ENCODE results near the gene ANAPC15. TPM values are rescaled to one million over a fixed set of nuclear protein-coding genes. Genes with fewer than 3 reads are reported as not detected.

The ANAPC15 gene
- total and polyA plus RNA-seq, 2 of the 13 experiments (the other 11 are each of a cell fraction or from before 2014, with no cell fraction given), result 18.8 to 25.7 TPM

- TF ChIP-seq KDM3A (CRISPR knock-in tag; IDR thresholded peaks at IDR 0.05; ENCODE audit: low read depth) (peak; percentile 74; the same call in 1 of the 2 replicates), AGO1 (IDR thresholded peaks at IDR 0.05; ENCODE audit: low read depth, low read length, poor library complexity, severe bottlenecking) (no peak), SIN3B (IDR thresholded peaks at IDR 0.05; ENCODE audit: low read length) (peak; percentile 64), ZKSCAN8 (CRISPR knock-in tag; IDR thresholded peaks at IDR 0.05; ENCODE audit: borderline replicate concordance) (no peak), ZBTB7B (CRISPR knock-in tag; IDR thresholded peaks at IDR 0.05) (no peak), CEBPG (CRISPR knock-in tag; IDR thresholded peaks at IDR 0.05) (peak; percentile 41; the same call in 1 of the 2 replicates), ZKSCAN5 (CRISPR knock-in tag; IDR thresholded peaks at IDR 0.05) (no peak), NFKBIZ (CRISPR knock-in tag; IDR thresholded peaks at IDR 0.05) (no peak), ZSCAN9 (CRISPR knock-in tag; IDR thresholded peaks at IDR 0.05; ENCODE audit: borderline replicate concordance) (no peak), RFXAP (CRISPR knock-in tag; IDR thresholded peaks at IDR 0.05; ENCODE audit: borderline replicate concordance) (peak; percentile 99), ZNF546 (CRISPR knock-in tag; conservative IDR thresholded peaks at IDR 0.05) (no peak; the same call in 1 of the 2 replicates), PHF20 (CRISPR knock-in tag; IDR thresholded peaks at IDR 0.05) (peak; percentile 77), POLR2AphosphoS5 (IDR thresholded peaks at IDR 0.05; ENCODE audit: low read depth, low read length) (peak; percentile 68), ZFP36L1 (CRISPR knock-in tag; IDR thresholded peaks at IDR 0.05) (no peak), NPAS2 (CRISPR knock-in tag; IDR thresholded peaks at IDR 0.05; ENCODE audit: borderline replicate concordance) (no peak), KDM6A (CRISPR knock-in tag; IDR thresholded peaks at IDR 0.05; ENCODE audit: low read depth) (no peak)
- TF ChIP-seq, protein P1, sequence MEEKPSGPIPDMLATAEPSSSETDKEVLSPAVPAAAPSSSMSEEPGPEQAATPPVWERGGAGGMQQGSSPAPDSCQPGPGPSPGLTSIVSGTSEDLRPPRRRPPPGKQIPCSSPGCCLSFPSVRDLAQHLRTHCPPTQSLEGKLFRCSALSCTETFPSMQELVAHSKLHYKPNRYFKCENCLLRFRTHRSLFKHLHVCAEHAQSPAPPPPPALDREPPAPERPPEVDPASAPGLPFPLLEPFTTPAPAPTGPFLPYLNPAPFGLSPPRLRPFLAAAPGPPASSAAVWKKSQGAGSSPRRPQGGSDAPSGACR (CRISPR knock-in tag; IDR thresholded peaks at IDR 0.05), result no peak
- TF ChIP-seq, protein P2, sequence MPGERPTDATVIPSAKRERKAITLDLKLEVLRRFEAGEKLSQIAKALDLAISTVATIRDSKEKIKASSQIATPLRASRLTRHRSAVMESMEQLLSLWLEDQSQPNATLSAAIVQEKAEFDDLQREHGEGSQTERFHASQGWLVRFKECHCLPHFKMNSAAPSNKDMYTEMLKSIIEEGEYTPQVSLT (CRISPR knock-in tag; IDR thresholded peaks at IDR 0.05; ENCODE audit: borderline replicate concordance, low read depth), result no peak
- TF ChIP-seq, protein P3, sequence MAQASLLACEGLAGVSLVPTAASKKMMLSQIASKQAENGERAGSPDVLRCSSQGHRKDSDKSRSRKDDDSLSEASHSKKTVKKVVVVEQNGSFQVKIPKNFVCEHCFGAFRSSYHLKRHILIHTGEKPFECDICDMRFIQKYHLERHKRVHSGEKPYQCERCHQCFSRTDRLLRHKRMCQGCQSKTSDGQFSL (CRISPR knock-in tag; IDR thresholded peaks at IDR 0.05), result peak; percentile 72
- TF ChIP-seq, protein P4, sequence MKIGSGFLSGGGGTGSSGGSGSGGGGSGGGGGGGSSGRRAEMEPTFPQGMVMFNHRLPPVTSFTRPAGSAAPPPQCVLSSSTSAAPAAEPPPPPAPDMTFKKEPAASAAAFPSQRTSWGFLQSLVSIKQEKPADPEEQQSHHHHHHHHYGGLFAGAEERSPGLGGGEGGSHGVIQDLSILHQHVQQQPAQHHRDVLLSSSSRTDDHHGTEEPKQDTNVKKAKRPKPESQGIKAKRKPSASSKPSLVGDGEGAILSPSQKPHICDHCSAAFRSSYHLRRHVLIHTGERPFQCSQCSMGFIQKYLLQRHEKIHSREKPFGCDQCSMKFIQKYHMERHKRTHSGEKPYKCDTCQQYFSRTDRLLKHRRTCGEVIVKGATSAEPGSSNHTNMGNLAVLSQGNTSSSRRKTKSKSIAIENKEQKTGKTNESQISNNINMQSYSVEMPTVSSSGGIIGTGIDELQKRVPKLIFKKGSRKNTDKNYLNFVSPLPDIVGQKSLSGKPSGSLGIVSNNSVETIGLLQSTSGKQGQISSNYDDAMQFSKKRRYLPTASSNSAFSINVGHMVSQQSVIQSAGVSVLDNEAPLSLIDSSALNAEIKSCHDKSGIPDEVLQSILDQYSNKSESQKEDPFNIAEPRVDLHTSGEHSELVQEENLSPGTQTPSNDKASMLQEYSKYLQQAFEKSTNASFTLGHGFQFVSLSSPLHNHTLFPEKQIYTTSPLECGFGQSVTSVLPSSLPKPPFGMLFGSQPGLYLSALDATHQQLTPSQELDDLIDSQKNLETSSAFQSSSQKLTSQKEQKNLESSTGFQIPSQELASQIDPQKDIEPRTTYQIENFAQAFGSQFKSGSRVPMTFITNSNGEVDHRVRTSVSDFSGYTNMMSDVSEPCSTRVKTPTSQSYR (CRISPR knock-in tag; IDR thresholded peaks at IDR 0.05; ENCODE audit: borderline replicate concordance), result no peak
- TF ChIP-seq, protein P5, sequence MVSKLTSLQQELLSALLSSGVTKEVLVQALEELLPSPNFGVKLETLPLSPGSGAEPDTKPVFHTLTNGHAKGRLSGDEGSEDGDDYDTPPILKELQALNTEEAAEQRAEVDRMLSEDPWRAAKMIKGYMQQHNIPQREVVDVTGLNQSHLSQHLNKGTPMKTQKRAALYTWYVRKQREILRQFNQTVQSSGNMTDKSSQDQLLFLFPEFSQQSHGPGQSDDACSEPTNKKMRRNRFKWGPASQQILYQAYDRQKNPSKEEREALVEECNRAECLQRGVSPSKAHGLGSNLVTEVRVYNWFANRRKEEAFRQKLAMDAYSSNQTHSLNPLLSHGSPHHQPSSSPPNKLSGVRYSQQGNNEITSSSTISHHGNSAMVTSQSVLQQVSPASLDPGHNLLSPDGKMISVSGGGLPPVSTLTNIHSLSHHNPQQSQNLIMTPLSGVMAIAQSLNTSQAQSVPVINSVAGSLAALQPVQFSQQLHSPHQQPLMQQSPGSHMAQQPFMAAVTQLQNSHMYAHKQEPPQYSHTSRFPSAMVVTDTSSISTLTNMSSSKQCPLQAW (CRISPR knock-in tag; IDR thresholded peaks at IDR 0.05), result peak; percentile 76
- TF ChIP-seq, protein P6, sequence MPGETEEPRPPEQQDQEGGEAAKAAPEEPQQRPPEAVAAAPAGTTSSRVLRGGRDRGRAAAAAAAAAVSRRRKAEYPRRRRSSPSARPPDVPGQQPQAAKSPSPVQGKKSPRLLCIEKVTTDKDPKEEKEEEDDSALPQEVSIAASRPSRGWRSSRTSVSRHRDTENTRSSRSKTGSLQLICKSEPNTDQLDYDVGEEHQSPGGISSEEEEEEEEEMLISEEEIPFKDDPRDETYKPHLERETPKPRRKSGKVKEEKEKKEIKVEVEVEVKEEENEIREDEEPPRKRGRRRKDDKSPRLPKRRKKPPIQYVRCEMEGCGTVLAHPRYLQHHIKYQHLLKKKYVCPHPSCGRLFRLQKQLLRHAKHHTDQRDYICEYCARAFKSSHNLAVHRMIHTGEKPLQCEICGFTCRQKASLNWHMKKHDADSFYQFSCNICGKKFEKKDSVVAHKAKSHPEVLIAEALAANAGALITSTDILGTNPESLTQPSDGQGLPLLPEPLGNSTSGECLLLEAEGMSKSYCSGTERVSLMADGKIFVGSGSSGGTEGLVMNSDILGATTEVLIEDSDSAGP (CRISPR knock-in tag; IDR thresholded peaks at IDR 0.05; ENCODE audit: borderline replicate concordance), result peak; percentile 78; the same call in 1 of the 2 replicates
Observed at GRCh38 chr11:72080326-72081183, 31.9 kb downstream of the ANAPC15 start, which contains the start of the genes LRRC51 and NUMA1 (continued).
